Thyroid gland (tissue), 4 donors: ENCODE results near the gene GET4. TPM values are rescaled to one million over a fixed set of nuclear protein-coding genes. Genes with fewer than 3 reads are reported as not detected.

ENCODE experiments used
- DNase-seq, 2 donors: peaks; one replicate each; pipeline ENCODE4 v3.0.0-alpha.2; 2019
- H3K27ac ChIP-seq, 3 donors: fragments of 200-600 bp; sonication (generic); 1 replicate in 2 of 3; 2 replicates in 1 of 3; pipeline ENCODE4 v1.5.1; 2016 to 2019; ENCODE audit warnings: mild to moderate bottlenecking in 1 of 3, moderate library complexity in 1 of 3
- H3K27me3 ChIP-seq: fragments of 200-600 bp; sonication (generic); one replicate; pipeline ENCODE4 v1.5.1; 2019
- H3K36me3 ChIP-seq, 2 donors: fragments of 200-600 bp; sonication (generic); one replicate each; pipeline ENCODE4 v1.5.1; 2016 to 2019
- H3K4me1 ChIP-seq, 2 donors: fragments of 200-600 bp; sonication (generic); one replicate each; pipeline ENCODE4 v1.5.1; 2017 to 2019
- H3K4me3 ChIP-seq, 3 donors: fragments of 200-600 bp; sonication (generic); replicated peaks in 1 of 3; 1 replicate in 2 of 3; 2 replicates in 1 of 3; pipeline ENCODE4 v1.5.1; 2016; ENCODE audit warnings: mild to moderate bottlenecking in 1 of 3
- H3K9me3 ChIP-seq: fragments of 200-600 bp; sonication (generic); one replicate; pipeline ENCODE4 v1.5.1; 2017
- POLR2A ChIP-seq, 2 donors: fragments of 450-650 bp; IDR thresholded peaks; one replicate each; pipeline ENCODE4 v1.6.1; 2017; ENCODE audit warnings: antibody characterized with exemption in 2 of 2, mild to moderate bottlenecking in 2 of 2, moderate library complexity in 1 of 2
- WGBS, 2 donors: methylation state at CpG; one replicate each; pipeline ENCODE4 v1.1.5; 2017; 5-methylcytosine and 5-hydroxymethylcytosine counted together
- intact Hi-C: fragments of 100-400 bp; cut with DNase I; formaldehyde crosslinking; loops from one replicate; pipeline ENCODE4 v1.15.1; 2023
- total RNA-seq, 4 donors: library from RNA; depleted of rRNA; stranded (reverse); fragments of >200 nt; gene quantifications; one replicate each; pipeline ENCODE4 v1.2.3, GENCODE V29; 2016
- TF ChIP-seq, protein P1 (sequence below), 6 experiments: fragments of 200-600 bp in 3 of 6; fragments of 450-650 bp in 3 of 6; sonication (generic) in 3 of 6; IDR thresholded peaks; one replicate each; pipeline ENCODE4 v1.5.1; 2016 to 2019; ENCODE audit warnings: antibody characterized with exemption in 6 of 6, mild to moderate bottlenecking in 2 of 6, inconsistent platforms in 1 of 6, moderate library complexity in 1 of 6

GET4 gene
- total RNA-seq, 4 donors from 2014 or later = 29.2 to 38.7 (median 34.3) TPM

DNA sequence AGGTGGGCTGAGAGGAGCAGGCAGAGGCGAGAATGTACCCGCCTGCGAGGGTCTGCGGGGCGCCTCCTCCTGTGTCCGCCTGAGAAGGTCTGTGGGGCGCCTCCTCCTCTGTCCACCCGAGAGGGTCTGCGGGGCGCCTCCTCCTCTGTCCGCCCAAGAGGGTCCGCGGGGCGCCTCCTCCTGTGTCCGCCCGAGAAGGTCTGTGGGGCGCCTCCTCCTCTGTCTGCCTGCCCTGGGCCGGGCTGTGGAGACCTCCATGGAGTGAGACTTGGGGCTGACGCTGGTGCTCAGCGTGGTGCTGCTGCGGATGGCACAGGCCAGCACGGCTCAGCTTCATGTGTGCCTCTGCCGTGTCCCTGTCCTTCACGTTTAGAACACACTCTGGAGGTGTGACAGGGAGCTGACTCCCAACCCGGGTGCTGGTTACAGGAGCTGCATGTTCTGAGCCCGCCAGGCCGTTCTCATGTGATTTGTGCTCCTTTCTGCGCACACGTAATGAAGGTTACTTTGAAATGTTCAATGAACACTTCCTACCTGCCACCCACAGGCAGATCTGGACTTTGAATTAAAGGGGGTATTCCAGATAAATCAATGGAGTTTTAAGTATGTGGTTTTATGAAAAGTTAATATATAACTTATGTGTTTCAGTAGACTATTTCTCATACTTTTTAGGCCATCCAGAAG, 20.5 kb upstream of the GET4 start:
- WGBS, 2 donors = 93 to 94% methylated on average over 12 to 25 of the region's 29 CpGs
- H3K36me3 ChIP-seq = peaks cover 73 to 78% of the 10 kb centered on the region in 2 donors
- no peak for DNase-seq

DNA sequence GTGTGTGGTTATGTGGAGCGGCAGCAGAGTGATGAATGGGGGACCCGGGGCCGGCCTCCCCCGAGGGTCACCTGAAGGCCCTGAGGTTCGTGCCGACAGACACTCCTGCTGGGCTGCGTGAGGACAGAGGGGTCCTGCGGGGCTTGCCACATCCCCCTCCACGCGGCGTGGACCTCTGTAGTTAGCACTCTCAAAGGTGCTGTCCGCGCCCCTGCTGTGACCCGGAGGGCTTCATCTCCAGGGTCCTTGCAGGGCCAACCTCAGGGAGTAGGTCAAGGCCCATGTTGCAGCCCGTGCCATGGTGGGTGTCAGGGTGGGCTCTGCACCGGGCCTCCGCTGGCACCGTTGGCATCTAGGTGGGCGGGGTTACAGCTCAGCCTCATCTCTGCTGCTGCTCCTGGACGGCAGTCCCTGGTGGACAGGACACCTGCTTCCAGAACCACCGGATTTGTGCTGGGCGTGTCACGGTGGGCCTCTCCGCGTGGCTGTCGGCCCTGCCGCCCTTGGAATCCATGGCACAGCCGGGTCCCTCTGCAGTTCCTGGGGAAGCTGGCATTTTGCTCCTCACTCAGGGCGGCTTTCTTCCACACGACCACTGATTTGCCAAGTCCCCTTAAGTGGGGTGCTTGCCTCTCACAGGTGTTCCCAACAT, 19.8 kb upstream of the GET4 start:
- intact Hi-C loops = no loop called here
- H3K36me3 ChIP-seq = peaks cover 81% of the 10 kb centered on the region in 2 donors
- DNase-seq = no peak

More for the DNA sequence above, 20.5 kb upstream of the GET4 start:
- TF ChIP-seq, protein P1, sequence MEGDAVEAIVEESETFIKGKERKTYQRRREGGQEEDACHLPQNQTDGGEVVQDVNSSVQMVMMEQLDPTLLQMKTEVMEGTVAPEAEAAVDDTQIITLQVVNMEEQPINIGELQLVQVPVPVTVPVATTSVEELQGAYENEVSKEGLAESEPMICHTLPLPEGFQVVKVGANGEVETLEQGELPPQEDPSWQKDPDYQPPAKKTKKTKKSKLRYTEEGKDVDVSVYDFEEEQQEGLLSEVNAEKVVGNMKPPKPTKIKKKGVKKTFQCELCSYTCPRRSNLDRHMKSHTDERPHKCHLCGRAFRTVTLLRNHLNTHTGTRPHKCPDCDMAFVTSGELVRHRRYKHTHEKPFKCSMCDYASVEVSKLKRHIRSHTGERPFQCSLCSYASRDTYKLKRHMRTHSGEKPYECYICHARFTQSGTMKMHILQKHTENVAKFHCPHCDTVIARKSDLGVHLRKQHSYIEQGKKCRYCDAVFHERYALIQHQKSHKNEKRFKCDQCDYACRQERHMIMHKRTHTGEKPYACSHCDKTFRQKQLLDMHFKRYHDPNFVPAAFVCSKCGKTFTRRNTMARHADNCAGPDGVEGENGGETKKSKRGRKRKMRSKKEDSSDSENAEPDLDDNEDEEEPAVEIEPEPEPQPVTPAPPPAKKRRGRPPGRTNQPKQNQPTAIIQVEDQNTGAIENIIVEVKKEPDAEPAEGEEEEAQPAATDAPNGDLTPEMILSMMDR (IDR thresholded peaks at IDR 0.05) = no peak
- H3K27ac ChIP-seq = no peak overlapping the region
- H3K4me1 ChIP-seq = no peaks in the 10 kb centered on the region
- no peaks in the 10 kb centered on the region for H3K9me3 ChIP-seq
- no peak overlapping the region for H3K4me3 ChIP-seq
- no peaks in the 10 kb centered on the region for H3K27me3 ChIP-seq
- intact Hi-C loops = no loop called here

DNA sequence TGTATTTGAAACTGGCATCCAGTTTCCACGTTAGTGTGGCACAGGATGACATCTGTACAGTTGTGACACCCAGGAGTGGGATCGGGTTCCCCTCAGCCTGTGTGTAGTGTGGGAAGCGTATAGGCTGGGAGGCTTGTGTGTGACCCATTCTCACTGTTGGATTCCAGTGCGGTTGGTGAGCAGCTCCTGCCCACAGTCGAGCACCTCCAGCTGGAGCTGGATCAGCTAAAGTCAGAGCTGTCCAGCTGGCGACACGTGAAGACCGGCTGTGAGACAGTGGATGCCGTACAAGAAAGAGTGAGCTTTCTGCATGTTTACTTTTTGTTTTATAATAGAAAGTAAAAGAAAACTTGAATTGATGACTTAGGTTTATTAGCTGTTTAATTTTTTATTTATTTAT, 18.7 kb upstream of the GET4 start:
- TF ChIP-seq, protein P1 (IDR thresholded peaks at IDR 0.05) = no peak
- no peak for TF ChIP-seq POLR2A (IDR thresholded peaks at IDR 0.05)
- 92 to 96% methylated on average over 9 of the region's 9 CpGs for WGBS, 2 donors
- H3K36me3 ChIP-seq = peaks cover 77 to 86% of the 10 kb centered on the region in 2 donors
- intact Hi-C loops = no loop called here
- H3K27me3 ChIP-seq = no peaks in the 10 kb centered on the region
- no peak for DNase-seq
- no peaks in the 10 kb centered on the region for H3K4me1 ChIP-seq
- H3K4me3 ChIP-seq = no peak overlapping the region
- H3K9me3 ChIP-seq = no peaks in the 10 kb centered on the region
- H3K27ac ChIP-seq = no peak overlapping the region

More for the DNA sequence above, 19.8 kb upstream of the GET4 start:
- no peaks in the 10 kb centered on the region for H3K27me3 ChIP-seq
- no peak overlapping the region for H3K4me3 ChIP-seq
- no peaks in the 10 kb centered on the region for H3K9me3 ChIP-seq
- TF ChIP-seq, protein P1 (IDR thresholded peaks at IDR 0.05) = no peak
- TF ChIP-seq POLR2A (IDR thresholded peaks at IDR 0.05) = no peak
- WGBS, 2 donors = 89 to 92% methylated on average over 22 of the region's 30 CpGs
- no peak overlapping the region for H3K27ac ChIP-seq
- H3K4me1 ChIP-seq = no peaks in the 10 kb centered on the region

DNA sequence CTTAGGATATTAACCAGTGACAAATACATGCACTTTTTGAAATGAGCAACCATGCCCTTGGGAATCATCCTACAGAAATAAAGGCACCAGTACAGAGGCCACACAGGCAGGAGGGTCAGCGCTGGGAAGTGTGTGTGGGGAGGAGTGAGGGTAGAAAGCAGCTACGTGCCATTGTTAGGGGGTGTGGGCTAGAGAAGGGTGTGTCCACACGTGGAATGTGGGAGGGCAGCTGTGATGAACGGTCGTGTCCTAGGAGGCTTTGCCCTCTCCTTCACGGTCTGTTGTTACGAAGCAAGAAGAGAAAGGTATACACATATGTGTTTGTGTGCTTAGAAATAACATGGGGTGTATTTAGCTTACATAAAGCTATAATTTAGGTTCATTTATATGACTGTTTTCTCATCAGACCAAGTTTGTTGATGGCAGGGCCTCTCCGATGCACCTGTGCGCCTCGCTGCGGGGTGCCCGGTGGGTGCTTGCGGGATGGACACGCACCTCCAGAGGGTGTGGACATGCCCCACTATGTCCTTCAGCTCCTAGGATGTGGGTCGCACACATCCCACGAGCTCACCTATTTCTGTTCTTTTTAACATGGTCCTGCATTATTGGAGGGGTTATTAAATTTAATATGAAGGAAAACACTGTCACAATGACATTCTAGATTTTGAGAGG, 16.9 kb upstream of the GET4 start:
- WGBS, 2 donors = 81 to 88% methylated on average over 16 of the region's 16 CpGs
- no peak overlapping the region for H3K27ac ChIP-seq
- no peak for DNase-seq
- intact Hi-C loops = no loop called here
- no peaks in the 10 kb centered on the region for H3K9me3 ChIP-seq
- no peak for TF ChIP-seq POLR2A (IDR thresholded peaks at IDR 0.05)
- TF ChIP-seq, protein P1 (IDR thresholded peaks at IDR 0.05) = no peak
- no peaks in the 10 kb centered on the region for H3K27me3 ChIP-seq
- H3K4me1 ChIP-seq = no peaks in the 10 kb centered on the region
- H3K36me3 ChIP-seq = peaks cover 59 to 77% of the 10 kb centered on the region in 2 donors
- H3K4me3 ChIP-seq = no peak overlapping the region

DNA sequence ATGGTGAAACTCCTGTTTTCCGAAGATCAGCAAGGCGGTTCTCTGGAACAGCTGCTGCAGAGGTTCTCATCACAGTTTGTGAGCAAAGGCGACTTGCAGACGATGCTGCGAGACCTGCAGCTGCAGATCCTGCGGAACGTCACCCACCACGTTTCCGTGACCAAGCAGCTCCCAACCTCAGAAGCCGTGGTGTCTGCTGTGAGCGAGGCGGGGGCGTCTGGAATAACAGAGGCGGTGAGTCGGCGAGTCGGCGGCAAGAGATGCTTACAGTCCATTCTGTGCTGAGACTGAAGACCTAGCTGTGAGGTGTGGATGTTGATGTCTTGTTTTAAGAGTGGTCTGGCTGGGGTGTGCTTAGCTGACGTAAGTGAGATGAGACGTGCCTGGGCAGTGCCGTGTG, 16.2 kb upstream of the GET4 start:
- Histone ChIP-seq H3K27ac (no peak overlapping the region), H3K36me3 (peaks cover 52 to 74% of the 10 kb centered on the region in 2 donors), H3K4me1 (no peaks in the 10 kb centered on the region), H3K9me3 (no peaks in the 10 kb centered on the region), H3K4me3 (no peak overlapping the region), H3K27me3 (no peaks in the 10 kb centered on the region)
- intact Hi-C loops = no loop called here
- DNase-seq = no peak
- TF ChIP-seq, protein P1 (IDR thresholded peaks at IDR 0.05) = no peak
- no peak for TF ChIP-seq POLR2A (IDR thresholded peaks at IDR 0.05)
- 91 to 96% methylated on average over 21 of the region's 21 CpGs for WGBS, 2 donors
